ENCODE data around the gene FGGY. TPM values are rescaled to one million over a fixed set of nuclear protein-coding genes. Genes with fewer than 3 reads are reported as not detected.

Gene FGGY
- total RNA-seq, 1 experiment from 2014 or later, result 14.6 TPM

GRCh38 chr1:59707178-59707791 lies 410.4 kb downstream of the FGGY start:
- H4K20me1 ChIP-seq (ENCODE audit: control insufficient read depth, insufficient read depth, insufficient read length), result no peaks in the 10 kb centered on the region
- no peak overlapping the region for H2BK20ac ChIP-seq (ENCODE audit: low read depth, low read length, poor library complexity, severe bottlenecking)
- no peak overlapping the region for H3K27ac ChIP-seq (ENCODE audit: insufficient read length, low read depth, low read length)
- no peaks in the 10 kb centered on the region for H3K23me2 ChIP-seq (ENCODE audit: insufficient read length, low read depth, low read length, poor library complexity, severe bottlenecking)
- no peak overlapping the region for H2AK5ac ChIP-seq (ENCODE audit: insufficient read length, low read length)
- no peak overlapping the region for H2BK120ac ChIP-seq (ENCODE audit: low read depth, low read length, poor library complexity, severe bottlenecking)
- no peak overlapping the region for H3K23ac ChIP-seq (ENCODE audit: insufficient read length, low read depth, low read length)
- H3K4me1 Mint-ChIP-seq, result no peaks in the 10 kb centered on the region
- no peaks in the 10 kb centered on the region for H3K9me3 ChIP-seq (ENCODE audit: control insufficient read depth, low read depth, low read length)
- H4K91ac ChIP-seq (ENCODE audit: insufficient read length, low read depth, low read length), result no peak overlapping the region
- no CpG with 5 or more reads among the region's 7 CpGs for WGBS (ENCODE audit: extremely low coverage, insufficient read length, low lambda C conversion rate)
- H3K4me2 ChIP-seq (ENCODE audit: insufficient read depth, insufficient read length, low read length), result no peak overlapping the region
- no peak overlapping the region for H2AFZ ChIP-seq (ENCODE audit: low read length)
- H3K9me3 Mint-ChIP-seq, result peaks cover 2 to 6% of the 10 kb centered on the region in 2 experiments; a peak in 3 of 5 replicates
- no peaks in the 10 kb centered on the region for H3K27me3 ChIP-seq (ENCODE audit: insufficient read depth, low read length)
- H2BK5ac ChIP-seq (ENCODE audit: insufficient read length, low read length), result no peak overlapping the region
- no peak overlapping the region for H3K18ac ChIP-seq (ENCODE audit: insufficient read length, low read depth, low read length)
- no peak for DNase-seq
- no peak overlapping the region for H3K4me3 Mint-ChIP-seq
- no peak overlapping the region for H2BK12ac ChIP-seq (ENCODE audit: insufficient read length, low read depth, low read length)
- peaks cover 4 to 9% (median 9%) of the 10 kb centered on the region in 3 experiments; a peak in 6 of 7 replicates for H3K36me3 Mint-ChIP-seq (ENCODE audit: insufficient read depth in 1 of 3, low read depth in 3 of 3)
- H3K14ac ChIP-seq (ENCODE audit: insufficient read depth, low read length), result no peak overlapping the region
- no peaks in the 10 kb centered on the region for H3K4me1 ChIP-seq (ENCODE audit: insufficient read depth, low read length)
- no peak overlapping the region for H2BK15ac ChIP-seq (ENCODE audit: low read depth, low read length)
- H3K56ac ChIP-seq (ENCODE audit: insufficient read length, low read depth, low read length), result no peak overlapping the region
- H3K27me3 Mint-ChIP-seq (ENCODE audit: low read depth), result no peaks in the 10 kb centered on the region
- no peak overlapping the region for H3T11ph ChIP-seq (ENCODE audit: low read length)
- no peak overlapping the region for H4K8ac ChIP-seq (replicated peaks; ENCODE audit: insufficient read length, low read depth, low read length)
- no peak overlapping the region for H4K5ac ChIP-seq (ENCODE audit: insufficient read length, low read depth, low read length)
- H3K79me1 ChIP-seq (ENCODE audit: insufficient read depth, low read depth, low read length, poor library complexity, severe bottlenecking), result no peaks in the 10 kb centered on the region
- H3K4ac ChIP-seq (ENCODE audit: low read depth, low read length), result no peak overlapping the region
- TF ChIP-seq, protein P1, sequence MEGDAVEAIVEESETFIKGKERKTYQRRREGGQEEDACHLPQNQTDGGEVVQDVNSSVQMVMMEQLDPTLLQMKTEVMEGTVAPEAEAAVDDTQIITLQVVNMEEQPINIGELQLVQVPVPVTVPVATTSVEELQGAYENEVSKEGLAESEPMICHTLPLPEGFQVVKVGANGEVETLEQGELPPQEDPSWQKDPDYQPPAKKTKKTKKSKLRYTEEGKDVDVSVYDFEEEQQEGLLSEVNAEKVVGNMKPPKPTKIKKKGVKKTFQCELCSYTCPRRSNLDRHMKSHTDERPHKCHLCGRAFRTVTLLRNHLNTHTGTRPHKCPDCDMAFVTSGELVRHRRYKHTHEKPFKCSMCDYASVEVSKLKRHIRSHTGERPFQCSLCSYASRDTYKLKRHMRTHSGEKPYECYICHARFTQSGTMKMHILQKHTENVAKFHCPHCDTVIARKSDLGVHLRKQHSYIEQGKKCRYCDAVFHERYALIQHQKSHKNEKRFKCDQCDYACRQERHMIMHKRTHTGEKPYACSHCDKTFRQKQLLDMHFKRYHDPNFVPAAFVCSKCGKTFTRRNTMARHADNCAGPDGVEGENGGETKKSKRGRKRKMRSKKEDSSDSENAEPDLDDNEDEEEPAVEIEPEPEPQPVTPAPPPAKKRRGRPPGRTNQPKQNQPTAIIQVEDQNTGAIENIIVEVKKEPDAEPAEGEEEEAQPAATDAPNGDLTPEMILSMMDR (conservative IDR thresholded peaks at IDR 0.05), result no peak
- H3K27ac Mint-ChIP-seq, result no peak overlapping the region; a peak in 1 of 7 replicates
- H3K79me2 ChIP-seq (ENCODE audit: insufficient read depth, low read length), result no peaks in the 10 kb centered on the region
- H3K9ac ChIP-seq (ENCODE audit: extremely low read depth, insufficient read length, low read length), result no peak overlapping the region
